ENCODE results near the gene RAB7B.

RAB7B gene

GRCh38 chr1:206021626-206022365 lies 18.6 kb upstream of the RAB7B start:
- no peak for DNase-seq

GRCh38 chr1:206021008-206021625 lies 17.9 kb upstream of the RAB7B start:
- no peak for DNase-seq

DNA sequence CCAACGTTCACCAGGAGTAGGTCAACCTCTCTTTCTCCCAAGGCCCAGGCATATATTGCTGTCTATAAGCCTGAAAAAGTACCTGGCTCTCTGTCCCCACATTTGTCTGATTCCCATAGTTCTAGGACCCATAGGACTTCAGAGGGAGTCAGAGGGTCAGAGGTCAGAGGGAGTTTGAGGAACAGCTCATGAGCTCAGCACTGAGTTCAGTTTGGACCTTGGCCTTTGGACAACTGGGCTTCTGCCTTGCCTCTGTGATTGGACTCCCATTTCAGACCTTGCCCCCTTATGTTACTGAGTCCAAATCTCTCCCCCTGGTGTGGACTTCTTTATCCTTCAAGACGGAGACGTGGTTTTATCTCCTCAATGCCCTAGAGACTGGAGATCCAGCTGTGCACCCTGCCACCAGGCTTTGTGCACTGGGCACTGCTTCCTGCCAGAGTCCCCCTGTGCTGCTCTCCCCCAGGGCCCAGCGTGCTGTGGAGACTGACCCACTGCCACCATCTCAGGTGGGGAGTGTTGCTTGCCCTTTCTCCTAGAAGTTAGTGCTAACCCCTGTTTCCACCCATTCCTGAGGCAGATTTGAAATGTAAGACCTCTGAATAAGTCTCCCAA lies 17.3 kb upstream of the RAB7B start:
- no peak for DNase-seq

- DNase-seq, result no peak
Observed at GRCh38 chr1:206015071-206015470, 11.9 kb upstream of the RAB7B start.

- peak; percentile 63 for DNase-seq
Observed at GRCh38 chr1:206014601-206015000, 11.4 kb upstream of the RAB7B start.

GRCh38 chr1:206013026-206013795 lies 10.0 kb upstream of the RAB7B start:
- DNase-seq, result peak; percentile 27

DNA sequence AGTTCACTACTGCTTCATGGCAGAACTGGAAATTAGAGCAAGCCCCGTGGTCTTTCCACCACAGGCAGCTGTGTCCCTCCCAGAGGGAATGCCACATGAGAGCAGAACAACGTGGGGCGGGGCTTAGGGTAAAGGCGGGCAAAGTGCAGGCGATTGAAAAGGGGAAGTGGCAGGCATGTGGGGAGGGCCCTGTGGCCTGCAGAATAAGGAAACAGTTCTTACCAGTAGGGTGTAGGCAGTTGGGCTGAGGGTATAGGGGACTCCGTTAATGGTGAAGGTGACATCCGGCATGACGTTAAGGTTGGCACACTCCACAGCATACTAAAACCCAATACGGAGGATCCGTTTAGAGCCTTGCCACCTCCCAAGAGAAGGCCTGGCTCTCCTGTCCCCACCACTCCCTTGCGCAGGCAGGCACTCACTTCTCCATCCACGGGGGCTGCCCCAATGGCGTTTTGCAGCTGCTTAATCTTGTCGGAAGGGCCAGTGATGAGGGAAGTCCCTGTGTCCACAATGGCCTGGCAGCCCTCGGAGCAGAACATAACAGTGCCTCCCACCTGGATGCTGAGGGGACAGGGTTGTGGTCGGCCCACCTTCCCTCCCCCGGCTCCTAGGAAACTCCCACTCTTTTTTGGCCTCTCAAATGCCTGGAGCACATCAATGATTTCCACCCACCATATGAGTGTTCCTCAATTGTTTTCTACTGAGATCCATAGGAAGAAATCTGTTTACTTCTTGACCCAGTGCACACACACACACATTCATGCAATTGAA lies 9.1 kb upstream of the RAB7B start:
- peak; percentile 50 for DNase-seq

- no peak for DNase-seq
Observed at GRCh38 chr1:206011057-206011456, 7.9 kb upstream of the RAB7B start.

DNA sequence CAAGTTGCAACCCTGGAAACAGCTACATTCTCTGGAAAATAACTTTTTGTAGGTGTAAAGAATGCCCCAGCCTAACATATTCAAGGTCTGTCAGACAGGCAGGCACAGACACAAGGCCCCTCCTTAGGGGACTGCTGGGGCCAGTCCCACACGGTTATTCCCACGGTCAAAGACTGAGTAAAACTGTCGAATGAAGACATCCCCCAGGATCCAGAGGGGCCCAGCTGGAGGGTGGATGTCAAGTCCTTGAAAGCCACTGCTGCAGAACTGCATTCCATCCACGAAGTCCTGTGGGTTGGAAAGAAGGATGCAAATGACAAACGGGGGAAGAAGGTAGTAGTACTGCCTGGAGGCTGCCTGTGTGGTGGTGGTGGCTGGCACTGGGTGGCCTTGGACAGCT lies 6.9 kb upstream of the RAB7B start:
- peak; percentile 83 for DNase-seq

GRCh38 chr1:206006946-206007345 lies 3.8 kb upstream of the RAB7B start:
- DNase-seq, result peak; percentile 56

- DNase-seq, result peak; percentile 33
Observed at GRCh38 chr1:206005778-206006180, 2.6 kb upstream of the RAB7B start.

DNA sequence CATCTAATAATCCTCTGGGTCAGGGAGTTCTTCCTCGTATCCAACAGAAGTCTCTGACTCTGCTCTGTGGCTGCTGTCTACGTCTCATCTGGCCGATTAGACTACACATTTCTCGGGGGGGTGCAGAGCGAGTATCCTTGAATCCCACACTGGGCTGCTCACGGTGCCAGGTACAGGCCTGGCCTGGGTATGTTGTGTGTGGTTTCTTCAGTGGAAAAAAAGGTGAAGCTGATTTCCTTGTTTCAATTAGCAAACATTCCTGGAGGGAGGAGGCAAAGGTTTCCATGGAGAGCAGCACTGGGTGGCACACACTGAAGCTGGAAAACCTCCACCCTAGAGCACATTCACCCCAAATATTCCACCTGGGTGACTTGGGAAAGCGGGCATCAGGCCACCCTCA lies 2.0 kb upstream of the RAB7B start:
- peak; percentile 47 for DNase-seq

- DNase-seq, result peak; percentile 43
Observed at GRCh38 chr1:206004826-206005225, 1.6 kb upstream of the RAB7B start.

- peak; percentile 13 for DNase-seq
Observed at GRCh38 chr1:206003854-206004800, 932 bp upstream of the RAB7B start.

DNA sequence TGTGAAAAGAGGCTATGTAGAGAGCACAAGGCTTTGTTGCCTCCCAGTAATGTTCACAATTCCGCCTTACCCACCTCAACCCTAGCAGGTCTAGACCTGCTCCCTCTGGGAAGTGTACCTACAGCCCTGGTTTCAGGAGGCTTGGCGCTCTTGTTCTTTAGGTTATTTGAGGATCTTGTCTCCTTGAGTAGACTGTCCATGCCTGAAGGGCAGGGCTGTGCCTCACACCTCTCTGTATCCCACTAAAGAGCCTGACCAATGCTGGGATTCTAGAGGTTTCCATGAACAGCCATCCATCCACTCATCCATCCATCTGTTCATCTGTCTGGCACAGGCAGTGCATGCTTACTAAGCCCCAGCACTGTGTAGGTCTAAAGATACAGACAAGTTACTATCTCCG lies 1.0 kb downstream of the RAB7B start:
- peak; percentile 46 for DNase-seq

DNA sequence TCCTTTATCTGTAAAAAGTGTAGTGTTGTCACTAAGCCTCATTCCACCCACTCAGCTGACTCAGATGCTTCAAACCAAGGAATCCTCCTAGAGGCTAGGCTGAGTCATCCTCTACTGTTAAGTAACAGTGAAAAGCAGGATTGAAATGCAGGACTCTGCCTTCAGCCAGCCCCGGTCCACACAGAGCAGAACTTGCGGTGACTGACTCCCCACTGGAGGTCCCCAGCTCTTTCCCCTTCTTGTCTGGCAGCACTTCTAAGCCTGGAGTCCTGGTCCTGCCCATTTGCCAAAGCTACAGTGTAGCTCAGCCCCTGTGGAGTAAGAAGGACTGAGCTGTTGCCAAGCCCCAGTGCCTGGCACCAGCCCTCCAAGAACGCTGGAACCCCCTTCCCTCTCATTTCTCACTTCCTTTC lies 1.7 kb downstream of the RAB7B start:
- DNase-seq, result peak; percentile 92

DNA sequence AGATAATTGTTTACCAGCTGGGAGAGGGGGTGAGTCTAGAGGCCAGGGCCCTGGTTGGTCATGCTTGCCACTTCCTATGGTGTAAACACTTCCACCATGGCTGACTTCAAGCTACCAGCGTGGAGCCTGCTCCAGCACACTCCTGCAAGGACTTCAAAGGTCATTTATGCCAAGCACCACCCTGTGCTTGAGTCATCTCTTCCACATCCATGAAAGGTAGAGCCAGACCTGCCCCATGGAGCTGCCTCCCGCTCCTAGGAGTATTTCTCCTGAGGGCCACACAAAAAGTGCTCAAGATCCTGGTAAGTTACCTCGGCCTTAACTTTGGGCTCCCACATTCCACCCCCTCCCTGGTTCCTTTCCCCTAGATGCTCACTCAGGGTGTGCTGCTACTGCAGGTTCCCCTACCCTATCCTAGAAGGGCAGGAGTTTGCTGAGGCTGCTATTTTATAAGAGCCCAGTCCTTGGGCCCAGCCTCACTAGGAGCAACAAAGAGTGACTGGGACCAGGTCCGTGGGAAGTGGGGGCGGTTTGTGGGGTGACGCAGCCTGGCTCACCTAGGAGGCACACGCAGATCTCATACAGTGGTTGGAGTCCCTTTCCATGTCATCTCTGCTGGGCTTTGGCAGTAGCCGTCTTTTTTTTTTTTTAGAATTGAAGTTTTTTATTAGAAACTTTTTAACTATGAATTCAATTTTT lies 2.4 kb downstream of the RAB7B start:
- peak; percentile 63 for DNase-seq

GRCh38 chr1:205998457-205999241 lies 4.5 kb downstream of the RAB7B start:
- DNase-seq, result peak; percentile 74

- DNase-seq, result peak; percentile 11
Observed at GRCh38 chr1:205996641-205997040, 6.6 kb downstream of the RAB7B start.

- peak; percentile 82 for DNase-seq
Observed at GRCh38 chr1:205994346-205994745, 8.8 kb downstream of the RAB7B start.

Measured in islet precursor cell (in vitro differentiated cells).